Naive thymus-derived CD8-positive, alpha-beta T cell (primary cell): ENCODE data around the gene CFAP44. TPM values are rescaled to one million over a fixed set of nuclear protein-coding genes. Genes with fewer than 3 reads are reported as not detected.

Experiments
- ATAC-seq, 2 donors: fragments of 150-1000 bp; cut with Tn5 transposase in 1 of 2; sonication (Bioruptor Pico), chemical (Tn5 transposase) in 1 of 2; 1 replicate in 1 of 2; 2 replicates in 1 of 2; pipeline ENCODE4 v1.10.0; 2021; ENCODE audit warnings: mild to moderate bottlenecking in 2 of 2, moderate library complexity in 2 of 2
- POLR2A ChIA-PET: fragments of 350-600 bp; sonication (Branson Sonifier 250); formaldehyde crosslinking; loops from one replicate; lab custom pipeline; 2021; ENCODE audit warnings: antibody characterized with exemption; lab: Charles Lee
- DNase-seq, 10 donors: peaks; one replicate each; pipeline versions ENCODE4 v3.0.0 to v3.0.0-alpha.2; 2020 to 2022
- H3K27ac Mint-ChIP-seq, 10 donors: one replicate each; pipeline ENCODE4 v1.8.0; 2020 to 2022; ENCODE audit warnings: mild to moderate bottlenecking in 10 of 10, mixed read lengths in 10 of 10, moderate library complexity in 4 of 10, inconsistent platforms in 1 of 10
- H3K27me3 Mint-ChIP-seq, 5 donors: one replicate each; pipeline ENCODE4 v1.8.0; 2021 to 2022; ENCODE audit warnings: mixed read lengths in 5 of 5
- H3K36me3 Mint-ChIP-seq, 3 donors: one replicate each; pipeline ENCODE4 v1.8.0; 2020 to 2022; ENCODE audit warnings: mixed read lengths in 3 of 3, mild to moderate bottlenecking in 2 of 3, inconsistent platforms in 1 of 3
- H3K4me1 Mint-ChIP-seq, 4 donors: one replicate each; pipeline ENCODE4 v1.8.0; 2021 to 2022; ENCODE audit warnings: mixed read lengths in 4 of 4
- H3K4me3 Mint-ChIP-seq, 10 donors: one replicate each; pipeline ENCODE4 v1.8.0; 2020 to 2022; ENCODE audit warnings: mild to moderate bottlenecking in 10 of 10, mixed read lengths in 10 of 10, moderate library complexity in 6 of 10, inconsistent platforms in 1 of 10
- H3K9me3 Mint-ChIP-seq, 9 donors: one replicate each; pipeline ENCODE4 v1.8.0; 2020 to 2022; ENCODE audit warnings: mixed read lengths in 9 of 9, mild to moderate bottlenecking in 3 of 9, inconsistent platforms in 1 of 9, moderate library complexity in 1 of 9
- microRNA-seq: library from miRNA; unstranded; fragments of <30 nt; microRNA quantifications from one replicate; pipeline ENCODE4 v1.2.0, GENCODE V29; 2022; ENCODE audit warnings: borderline microRNAs expressed
- polyA plus RNA-seq, 3 donors: library from polyadenylated mRNA; unstranded; fragments of 300-500 nt; fragmentation: Illumina TruSeq; gene quantifications; one replicate each; pipeline ENCODE4 v1.2.3, GENCODE V29; 2021
- total RNA-seq, 8 experiments: library from RNA in 2 of 8; stranded (reverse) in 2 of 8; gene quantifications; one replicate each; pipeline ENCODE4 v1.2.3 and lab custom pipeline; 2021 to 2026

CFAP44 gene
- total and polyA plus RNA-seq, 5 experiments from 2014 or later: 0.22 to 28.6 (median 0.37) TPM

DNA sequence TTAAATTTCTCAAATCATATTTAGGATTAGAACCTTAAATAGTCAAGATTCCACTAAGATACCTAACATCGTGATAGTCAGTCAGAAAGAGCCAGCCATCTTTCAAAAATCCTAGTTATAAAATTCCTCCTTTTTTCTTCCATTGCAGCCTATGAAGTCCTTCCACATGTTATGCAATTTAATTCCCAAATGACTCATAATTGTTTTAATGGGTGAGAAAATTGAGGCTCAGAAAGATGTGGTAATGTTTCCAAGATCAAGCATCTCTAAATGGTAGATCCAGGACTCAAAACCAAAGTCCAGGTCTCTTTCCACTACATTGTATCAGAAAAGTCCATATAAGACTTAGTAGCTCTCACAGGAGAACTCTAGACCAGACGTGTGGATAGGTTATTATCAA lies 9.5 kb downstream of the CFAP44 start:
- Mint-ChIP-seq H3K9me3 (peaks cover 4 to 18% (median 7%) of the 10 kb centered on the region in 9 donors), H3K4me1 (no peaks in the 10 kb centered on the region), H3K4me3 (no peak overlapping the region), H3K27ac (no peak overlapping the region), H3K27me3 (no peaks in the 10 kb centered on the region), H3K36me3 (peaks cover 33 to 55% (median 49%) of the 10 kb centered on the region in 3 donors)
- POLR2A ChIA-PET: no interaction called here
- DNase-seq: no peak
- no peak for ATAC-seq

DNA sequence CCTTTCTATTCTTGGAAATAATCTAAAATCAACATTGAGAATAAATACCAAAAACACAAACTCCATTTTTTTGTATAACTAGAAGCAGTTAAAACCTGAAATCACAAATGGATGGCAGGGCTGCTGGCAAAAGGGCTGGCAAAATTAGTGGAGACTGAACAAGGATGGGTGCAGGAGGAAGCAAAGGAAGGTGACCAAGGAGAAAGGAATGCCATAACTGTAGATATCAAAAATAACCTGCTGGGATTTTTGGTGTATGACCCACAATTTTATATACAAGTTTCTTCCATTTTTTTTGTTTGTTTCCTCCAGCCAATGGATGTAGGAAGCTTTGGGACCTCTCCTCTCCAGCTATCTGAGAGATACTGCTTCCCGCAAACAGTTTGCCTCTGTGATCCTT lies 12.7 kb downstream of the CFAP44 start:
- ATAC-seq (no peak), DNase-seq (no peak)
- Mint-ChIP-seq H3K4me1 (peaks cover 0 to 4% (median 0%) of the 10 kb centered on the region in 4 donors), H3K27me3 (no peaks in the 10 kb centered on the region), H3K36me3 (peaks cover 58 to 84% (median 78%) of the 10 kb centered on the region in 3 donors), H3K4me3 (no peak overlapping the region), H3K9me3 (peaks cover 8 to 32% (median 24%) of the 10 kb centered on the region in 9 donors), H3K27ac (no peak overlapping the region)
- POLR2A ChIA-PET: no interaction called here

DNA sequence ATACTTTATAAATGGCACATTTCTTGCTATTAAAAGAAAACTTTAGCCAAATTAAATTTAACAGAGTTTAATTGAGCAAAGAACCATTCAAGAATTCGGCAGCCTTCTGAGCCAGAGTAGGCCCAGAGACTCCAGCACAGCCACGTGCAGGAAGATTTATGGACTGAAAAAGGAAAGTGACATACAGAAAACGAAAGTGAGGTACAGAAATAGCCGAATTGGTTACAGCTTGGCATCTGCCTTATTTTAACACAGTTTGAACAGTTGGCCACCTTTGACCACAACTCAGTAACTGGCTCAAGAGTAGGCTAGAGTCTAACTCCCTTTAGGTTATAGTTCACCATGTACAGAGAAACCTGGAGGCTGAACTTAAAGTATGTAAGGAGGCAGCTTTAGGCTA lies 17.6 kb downstream of the CFAP44 start:
- Mint-ChIP-seq H3K4me3 (no peak overlapping the region), H3K9me3 (peaks cover 8 to 42% (median 27%) of the 10 kb centered on the region in 9 donors), H3K27me3 (no peaks in the 10 kb centered on the region), H3K36me3 (peaks cover 66 to 77% (median 71%) of the 10 kb centered on the region in 3 donors), H3K27ac (no peak overlapping the region), H3K4me1 (peaks cover 0 to 12% (median 0%) of the 10 kb centered on the region in 4 donors)
- POLR2A ChIA-PET: no interaction called here
- ATAC-seq (no peak), DNase-seq (no peak)

DNA sequence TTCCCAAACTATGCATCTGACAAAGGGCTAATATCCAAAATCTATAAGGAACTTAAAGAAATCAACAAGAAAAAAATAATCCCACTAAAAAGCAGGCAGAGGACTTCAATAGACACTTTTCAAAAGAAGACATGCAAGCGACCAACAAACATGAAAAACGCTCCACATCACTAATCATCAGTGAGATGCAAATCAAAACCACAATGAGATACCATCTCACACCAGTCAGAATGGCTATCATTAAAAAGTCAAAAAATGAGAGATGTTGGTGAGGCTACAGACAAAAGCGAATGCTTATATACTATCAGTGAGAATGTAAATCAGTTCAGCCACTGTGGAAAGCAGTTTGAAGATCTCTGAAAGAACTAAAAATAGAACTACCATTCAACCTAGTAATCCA lies 20.2 kb downstream of the CFAP44 start:
- no peaks in the 10 kb centered on the region for H3K27me3 Mint-ChIP-seq
- H3K36me3 Mint-ChIP-seq: peaks cover 45 to 66% (median 53%) of the 10 kb centered on the region in 3 donors
- no peak overlapping the region for H3K4me3 Mint-ChIP-seq
- DNase-seq: no peak
- no peak overlapping the region for H3K27ac Mint-ChIP-seq
- POLR2A ChIA-PET: no interaction called here
- no peak for ATAC-seq
- peaks cover 0 to 12% (median 0%) of the 10 kb centered on the region in 4 donors for H3K4me1 Mint-ChIP-seq
- H3K9me3 Mint-ChIP-seq: peaks cover 1 to 30% (median 17%) of the 10 kb centered on the region in 9 donors

DNA sequence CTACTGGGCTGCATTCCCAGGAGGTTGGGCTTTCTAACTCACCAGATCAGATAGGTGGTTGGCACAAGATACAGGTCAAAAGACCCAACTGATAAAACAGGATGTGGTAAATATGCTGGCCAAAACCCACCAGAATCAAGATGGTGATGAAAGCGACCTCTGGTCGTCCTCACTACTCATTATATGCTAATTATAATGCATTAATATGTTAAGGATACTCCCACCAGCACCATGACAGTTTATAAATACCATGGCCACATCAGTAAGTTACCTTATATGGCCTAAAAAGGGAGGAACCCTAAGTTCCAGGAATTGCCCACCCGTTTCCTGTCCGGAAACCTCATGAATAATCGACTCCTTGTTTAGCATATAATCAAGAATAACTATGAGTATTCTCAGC lies 31.6 kb downstream of the CFAP44 start:
- H3K36me3 Mint-ChIP-seq: peaks cover 15 to 41% (median 26%) of the 10 kb centered on the region in 3 donors
- no peak overlapping the region for H3K27ac Mint-ChIP-seq
- peaks cover under 1 to 49% (median 12%) of the 10 kb centered on the region in 9 donors for H3K9me3 Mint-ChIP-seq
- H3K4me1 Mint-ChIP-seq: no peaks in the 10 kb centered on the region
- no peak for DNase-seq
- no peaks in the 10 kb centered on the region for H3K27me3 Mint-ChIP-seq
- no peak for ATAC-seq
- POLR2A ChIA-PET: no interaction called here
- H3K4me3 Mint-ChIP-seq: no peak overlapping the region

DNA sequence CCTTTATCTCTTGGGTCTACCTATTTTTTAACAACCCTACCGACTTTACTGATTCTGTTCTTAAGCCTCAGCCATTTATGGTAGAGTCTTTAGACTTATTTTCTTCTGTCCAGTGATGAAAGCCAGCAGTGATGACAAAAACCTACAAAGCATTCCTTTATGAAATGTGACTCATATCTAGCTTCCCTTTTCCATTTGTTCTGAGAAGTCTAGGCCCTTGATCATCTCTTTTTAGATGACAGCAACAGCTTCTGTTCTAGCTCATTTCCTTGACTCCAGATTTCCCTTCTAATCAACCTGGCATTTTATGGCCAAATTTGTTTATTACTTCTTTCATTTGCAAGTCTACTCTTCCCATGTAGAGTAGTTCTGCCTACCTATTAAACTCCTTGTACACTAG lies 36.1 kb downstream of the CFAP44 start:
- peaks cover 0 to 5% (median 0%) of the 10 kb centered on the region in 9 donors for H3K9me3 Mint-ChIP-seq
- POLR2A ChIA-PET: no interaction called here
- no peak overlapping the region for H3K4me3 Mint-ChIP-seq
- peaks cover 0 to 52% (median 39%) of the 10 kb centered on the region in 3 donors for H3K36me3 Mint-ChIP-seq
- no peak overlapping the region for H3K27ac Mint-ChIP-seq
- H3K27me3 Mint-ChIP-seq: no peaks in the 10 kb centered on the region
- no peak for ATAC-seq
- no peak for DNase-seq
- peaks cover 0 to 4% (median 0%) of the 10 kb centered on the region in 4 donors for H3K4me1 Mint-ChIP-seq

DNA sequence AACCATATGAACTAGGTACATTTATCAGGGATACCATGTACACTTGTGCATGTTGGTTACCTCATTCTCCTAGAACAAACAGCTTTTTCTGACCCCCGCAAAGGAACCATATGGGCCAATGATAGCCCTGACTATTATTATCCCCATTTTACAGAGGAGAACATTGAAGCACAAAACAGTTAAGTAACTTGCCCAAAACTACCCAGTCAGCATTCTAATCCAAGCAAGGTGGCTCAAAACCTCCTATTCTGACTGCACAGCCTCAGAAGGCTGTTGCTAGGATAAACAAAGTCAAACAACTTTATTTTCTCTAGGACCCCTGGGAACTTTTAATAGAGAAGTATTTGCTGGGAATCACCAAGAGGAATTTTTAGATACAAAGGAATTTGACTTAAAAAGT lies 36.7 kb downstream of the CFAP44 start:
- Mint-ChIP-seq H3K27ac (no peak overlapping the region), H3K4me3 (no peak overlapping the region), H3K4me1 (peaks cover 0 to 4% (median 0%) of the 10 kb centered on the region in 4 donors), H3K27me3 (no peaks in the 10 kb centered on the region), H3K36me3 (peaks cover 0 to 57% (median 43%) of the 10 kb centered on the region in 3 donors), H3K9me3 (peaks cover 0 to 4% (median 0%) of the 10 kb centered on the region in 9 donors)
- ATAC-seq: no peak
- POLR2A ChIA-PET: no interaction called here
- DNase-seq: no peak

Small RNA genes lying within 50 kb of the gene (microRNA-seq; reads per million reads assigned to microRNA genes)
- gene MIR8076: not detected

Other genes with a start within 250 kb of the CFAP44 start
- gene BOC, start 229.9 kb downstream of the CFAP44 start, total RNA-seq: not detected
- gene BOC, start 229.9 kb downstream of the CFAP44 start, polyA plus RNA-seq: not detected
- 10 to 100 TPM; 31.6 to 35.5 TPM for gene SPICE1, start 73.7 kb upstream of the CFAP44 start, total RNA-seq
- 1 to 10 TPM; 2.9 to 6.6 (median 3.2) TPM for gene SPICE1, start 73.7 kb upstream of the CFAP44 start, polyA plus RNA-seq
- gene SIDT1, start 91.1 kb upstream of the CFAP44 start, total RNA-seq: 10 to 100 TPM; 71.2 to 74.2 TPM
- 10 to 100 TPM; 14.1 to 22.8 (median 20.6) TPM for gene SIDT1, start 91.1 kb upstream of the CFAP44 start, polyA plus RNA-seq